HCT116 (cell line): Measurements from ENCODE around the gene SLCO4A1. TPM values are rescaled to one million over a fixed set of nuclear protein-coding genes. Genes with fewer than 3 reads are reported as not detected.

Experiments
- ATAC-seq: fragments of 200-7000 bp; cut with Tn5 transposase; 2 replicates; pipeline ENCODE4 v1.9.1; 2020; ENCODE audit warnings: mild to moderate bottlenecking, moderate library complexity
- BruUV-seq: library from RNA; stranded (reverse); fragments of 400-500 nt; replicated peaks from 2 replicates; lab custom pipeline; 2021; lab: Mats Ljungman, UMichigan
- CTCF ChIA-PET: fragments of 300-600 bp; sonication (Branson Sonifier 250); formaldehyde crosslinking; loops from one replicate; lab custom pipeline; 2021; ENCODE audit warnings: antibody characterized with exemption; lab: Charles Lee
- POLR2A ChIA-PET: fragments of 300-600, 350-600 bp; sonication (Branson Sonifier 250); formaldehyde crosslinking; loops from one replicate; lab custom pipeline; 2021; ENCODE audit warnings: antibody characterized with exemption; lab: Charles Lee
- RAD21 ChIA-PET, 2 experiments: fragments of 300-600 bp; sonication (Branson Sonifier 250); formaldehyde crosslinking; loops; one replicate each; lab custom pipeline; 2023; ENCODE audit warnings: low total read pairs in 2 of 2; ENCODE audit not compliant: uncharacterized antibody in 2 of 2, unreplicated experiment in 2 of 2, low non-redundant PET in 1 of 2; lab: Charles Lee
- DNase-seq: peaks from one replicate; pipeline ENCODE4 v3.0.0-alpha.2; 2010; ENCODE audit warnings: low read depth, low spot score
- H2AFZ ChIP-seq: fragments of 200-600 bp; shearing (Covaris generic), sonication (generic); 2 replicates; pipeline ENCODE4 v1.6.1; 2017; ENCODE audit warnings: low read depth, mixed run types, mixed read lengths, antibody characterized with exemption, low read length; ENCODE audit not compliant: poor library complexity, severe bottlenecking
- H3K27ac ChIP-seq: 2 replicates; pipeline ENCODE4 v1.5.1; 2012; ENCODE audit warnings: low read depth, low read length
- H3K27me3 ChIP-seq: fragments of 200-600 bp; sonication (generic); 2 replicates; pipeline ENCODE4 v1.6.1; 2016; ENCODE audit warnings: mixed run types, low read length, mixed read lengths; ENCODE audit not compliant: insufficient read depth
- H3K36me3 ChIP-seq, 2 experiments: fragments of 200-500 bp in 1 of 2; fragments of 200-600 bp in 1 of 2; sonication (Bioruptor generic) in 1 of 2; sonication (generic) in 1 of 2; 2 replicates each; pipeline versions ENCODE4 v1.5.1 to v1.6.1; 2014 to 2016; ENCODE audit warnings: low read length in 2 of 2, inconsistent platforms in 1 of 2, mixed read lengths in 1 of 2, mixed run types in 1 of 2; ENCODE audit not compliant: insufficient read depth in 2 of 2, control insufficient read depth in 1 of 2
- H3K4me1 ChIP-seq, 2 experiments: fragments of 200-600 bp in 1 of 2; sonication (generic) in 1 of 2; 2 replicates each; pipeline versions ENCODE4 v1.5.1 to v1.6.1; 2012 to 2017; ENCODE audit warnings: low read length in 2 of 2, inconsistent platforms in 1 of 2, mild to moderate bottlenecking in 1 of 2, mixed read lengths in 1 of 2, mixed run types in 1 of 2, moderate library complexity in 1 of 2; ENCODE audit not compliant: insufficient read depth in 2 of 2, control insufficient read depth in 1 of 2
- H3K4me2 ChIP-seq: fragments of 200-600 bp; sonication (generic); 2 replicates; pipeline ENCODE4 v1.6.1; 2017; ENCODE audit warnings: mixed run types, low read length, mixed read lengths
- H3K4me3 ChIP-seq, 2 experiments: fragments of 200-600 bp in 1 of 2; sonication (generic) in 1 of 2; replicated peaks in 1 of 2; 2 replicates each; pipeline ENCODE4 v1.5.1; 2011 to 2016; ENCODE audit warnings: low read length in 2 of 2, control low read depth in 1 of 2, low read depth in 1 of 2, mild to moderate bottlenecking in 1 of 2, mixed read lengths in 1 of 2, mixed run types in 1 of 2
- H3K79me2 ChIP-seq: fragments of 200-600 bp; sonication (generic); 2 replicates; pipeline ENCODE4 v1.6.1; 2017; ENCODE audit warnings: mild to moderate bottlenecking, mixed run types, low read length, moderate library complexity, mixed read lengths; ENCODE audit not compliant: insufficient read depth
- H3K9ac ChIP-seq: fragments of 200-600 bp; sonication (generic); 2 replicates; pipeline ENCODE4 v1.6.1; 2016; ENCODE audit warnings: low read length, mixed read lengths
- H3K9me2 ChIP-seq: fragments of 200-600 bp; sonication (generic), shearing (Covaris generic); 2 replicates; pipeline ENCODE4 v1.6.1; 2017; ENCODE audit warnings: mixed run types, mild to moderate bottlenecking, moderate library complexity; ENCODE audit not compliant: insufficient read depth
- H3K9me3 ChIP-seq, 2 experiments: fragments of 200-500 bp in 1 of 2; fragments of 200-600 bp in 1 of 2; sonication (Bioruptor generic) in 1 of 2; sonication (generic) in 1 of 2; 2 replicates each; pipeline ENCODE4 v1.6.1; 2014 to 2017; ENCODE audit warnings: low read length in 2 of 2, mixed read lengths in 2 of 2, inconsistent platforms in 1 of 2, low read depth in 1 of 2, mild to moderate bottlenecking in 1 of 2, mixed run types in 1 of 2, moderate library complexity in 1 of 2; ENCODE audit not compliant: control insufficient read depth in 1 of 2, insufficient read depth in 1 of 2
- H4K20me1 ChIP-seq: fragments of 200-600 bp; sonication (generic), shearing (Covaris generic); 2 replicates; pipeline ENCODE4 v1.6.1; 2017; ENCODE audit warnings: mixed run types, mild to moderate bottlenecking, moderate library complexity; ENCODE audit not compliant: insufficient read depth
- ATF3 ChIP-seq: IDR thresholded peaks from 2 replicates; pipeline ENCODE4 v1.6.1; 2012
- ELF1 ChIP-seq: IDR thresholded peaks from 2 replicates; pipeline ENCODE4 v1.6.1; 2012; ENCODE audit warnings: low read depth, borderline replicate concordance
- EZH2 ChIP-seq: fragments of 200-600 bp; sonication (generic); IDR thresholded peaks from 2 replicates; pipeline ENCODE4 v1.6.1; 2017; ENCODE audit warnings: antibody characterized with exemption, mixed run types
- MAX ChIP-seq: IDR thresholded peaks from 2 replicates; pipeline ENCODE4 v1.6.1; 2012
- REST ChIP-seq: IDR thresholded peaks from 2 replicates; pipeline ENCODE4 v1.6.1; 2012; ENCODE audit warnings: low read depth
- SP1 ChIP-seq: IDR thresholded peaks from 2 replicates; pipeline ENCODE4 v1.6.1; 2012; ENCODE audit warnings: low read depth
- SRF ChIP-seq: IDR thresholded peaks from 2 replicates; pipeline ENCODE4 v1.6.1; 2012; ENCODE audit warnings: low read depth
- TCF7L2 ChIP-seq: IDR thresholded peaks from 2 replicates; pipeline ENCODE4 v1.7.0; 2011; ENCODE audit warnings: borderline replicate concordance, inconsistent platforms; ENCODE audit not compliant: insufficient read depth, insufficient read length; ENCODE audit errors: extremely low read depth
- YY1 ChIP-seq: IDR thresholded peaks from 2 replicates; pipeline ENCODE4 v1.6.1; 2011; ENCODE audit warnings: low read length, low read depth, moderate library complexity, mild to moderate bottlenecking; ENCODE audit not compliant: insufficient replicate concordance; ENCODE audit errors: extremely low read depth
- ZFX ChIP-seq: fragments of 450-650 bp; IDR thresholded peaks from 2 replicates; pipeline ENCODE4 v1.6.1; 2017
- ZNF274 ChIP-seq: fragments of 200-500 bp; sonication (Bioruptor generic); IDR thresholded peaks from 2 replicates; pipeline ENCODE4 v1.6.1; 2014; ENCODE audit warnings: mild to moderate bottlenecking, low read depth, low read length, inconsistent platforms
- intact Hi-C: fragments of 100-400 bp; cut with micrococcal nuclease; formaldehyde crosslinking; loops from 2 replicates; pipeline ENCODE4 v1.10.0; 2022
- total RNA-seq: library from RNA; stranded (reverse); gene quantifications from one replicate; pipeline ENCODE4 v1.2.1, GENCODE V29; 2021; ENCODE audit not compliant: unreplicated experiment

SLCO4A1 gene
- total RNA-seq, 1 experiment from 2014 or later = 107 TPM

- TF ChIP-seq ZNF274 = no peak
- no peak for TF ChIP-seq TCF7L2
- no peak for TF ChIP-seq YY1
- no peak for TF ChIP-seq ATF3
- TF ChIP-seq MAX = no peak
- TF ChIP-seq ZFX = no peak
- no peak for TF ChIP-seq ELF1
- no peak for TF ChIP-seq SRF
- TF ChIP-seq SP1 = no peak
- TF ChIP-seq, all 23 proteins: peak for 0
Observed at GRCh38 chr20:62675877-62676260, 33.6 kb downstream of the SLCO4A1 start (continued).

- CTCF ChIA-PET = no interaction called here
- no peaks in the 10 kb centered on the region for H3K9me2 ChIP-seq
- BruUV-seq = no TSS peak
- ATAC-seq = no peak
- H3K27ac ChIP-seq = no peak overlapping the region
- no peak for DNase-seq
- H3K79me2 ChIP-seq = no peaks in the 10 kb centered on the region
- POLR2A ChIA-PET = no interaction called here
- no peaks in the 10 kb centered on the region for H4K20me1 ChIP-seq
- no peak overlapping the region for H3K9ac ChIP-seq
- peaks cover 0 to 10% of the 10 kb centered on the region in 2 experiments; a peak in 1 of 4 replicates for H3K4me1 ChIP-seq
- no peak overlapping the region for H3K4me3 ChIP-seq
- H3K9me3 ChIP-seq = peaks cover 0 to 6% of the 10 kb centered on the region in 2 experiments; a peak in 1 of 4 replicates
- TF ChIP-seq MAX (no peak), REST (no peak), EZH2 (no peak)
- H3K27me3 ChIP-seq = no peaks in the 10 kb centered on the region
- H2AFZ ChIP-seq = no peak overlapping the region
- no peaks in the 10 kb centered on the region for H3K36me3 ChIP-seq
- intact Hi-C loops = no loop called here
- RAD21 ChIA-PET = no interaction called here
- no peak overlapping the region for H3K4me2 ChIP-seq
Observed at GRCh38 chr20:62676976-62677375, 34.7 kb downstream of the SLCO4A1 start.
